GM12891 (cell line): ENCODE data around the gene IFRD2.
"Not testable (repeated sequence)": the region's sequence is repeated elsewhere in the genome, so short reads cannot be mapped to it uniquely, and the experiment has no call there.

Source experiments
- DNase-seq: peaks from one replicate; pipeline ENCODE4 v3.0.0; 2011; ENCODE audit warnings: low spot score; ENCODE audit not compliant: insufficient read length
- FAIRE-seq: peaks from 2 replicates; lab custom pipeline; 2011; peaks lifted over from hg19 to GRCh38; lab: Jason Lieb, UNC
- PAX5 ChIP-seq: IDR thresholded peaks from 2 replicates; pipeline ENCODE4 v1.6.1; 2011; ENCODE audit warnings: low read length, moderate library complexity, mild to moderate bottlenecking; ENCODE audit not compliant: insufficient read depth, severe bottlenecking
- POLR2A ChIP-seq: IDR thresholded peaks from 2 replicates; pipeline ENCODE4 v1.6.1; 2011; ENCODE audit warnings: low read depth, low read length, control low read depth
- POLR2AphosphoS5 ChIP-seq: IDR thresholded peaks from 2 replicates; pipeline ENCODE4 v1.6.1; 2011; ENCODE audit warnings: low read depth, low read length, control low read depth
- POU2F2 ChIP-seq: IDR thresholded peaks from 2 replicates; pipeline ENCODE4 v1.6.1; 2011; ENCODE audit warnings: low read depth, mild to moderate bottlenecking, control low read depth, low read length, moderate library complexity
- SPI1 ChIP-seq: IDR thresholded peaks from 2 replicates; pipeline ENCODE4 v1.6.1; 2011; ENCODE audit warnings: low read depth, low read length, control low read depth
- TAF1 ChIP-seq: IDR thresholded peaks from 2 replicates; pipeline ENCODE4 v1.6.1; 2011; ENCODE audit warnings: low read depth, low read length, control low read depth

Gene IFRD2

DNA sequence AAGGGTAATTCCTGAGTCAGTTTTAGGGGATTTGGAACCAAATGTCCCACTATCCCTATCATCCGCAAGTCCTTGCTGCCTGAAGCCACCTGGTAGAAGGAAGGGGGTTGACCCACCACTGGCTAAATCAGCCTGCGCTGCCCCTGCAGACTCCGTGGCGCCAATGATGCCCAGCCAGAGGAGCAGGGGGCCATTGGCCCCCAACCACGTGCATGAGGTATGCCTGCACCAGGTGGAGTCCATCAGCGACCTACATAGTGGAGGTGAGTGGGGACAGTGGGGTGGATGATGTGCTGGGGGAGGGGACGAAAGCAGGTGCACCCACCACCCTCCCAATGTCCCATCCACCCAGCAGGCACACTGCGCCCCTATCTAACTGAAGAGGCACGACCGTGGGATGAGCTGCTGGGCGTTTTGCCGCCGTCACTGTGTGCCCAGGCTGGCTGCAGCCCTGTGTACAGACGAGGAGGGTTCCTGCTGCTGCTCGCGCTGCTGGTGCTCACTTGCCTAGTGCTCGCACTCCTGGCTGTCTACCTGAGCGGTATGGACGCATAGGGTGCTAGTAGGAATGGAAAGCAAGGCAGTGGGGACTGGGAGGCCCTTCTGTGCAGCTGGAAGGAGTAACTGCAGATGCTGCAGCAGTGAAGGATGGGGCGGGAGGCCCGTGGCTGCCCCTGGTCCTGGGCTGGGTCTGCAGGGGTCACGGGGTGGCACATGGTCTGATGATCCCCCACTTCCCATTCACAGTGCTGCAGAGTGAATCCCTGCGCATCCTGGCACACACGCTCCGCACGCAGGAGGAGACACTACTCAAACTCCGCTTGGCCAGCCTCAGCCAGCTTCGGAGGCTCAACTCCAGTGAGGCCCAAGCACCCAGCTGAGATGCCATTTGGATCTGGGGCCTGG lies 5.7 kb downstream of the IFRD2 start:
- FAIRE-seq (no peak), DNase-seq (no peak)
- TF ChIP-seq POLR2A (no peak), POLR2AphosphoS5 (peak; percentile 60), TAF1 (no peak), POU2F2 (no peak)

DNA sequence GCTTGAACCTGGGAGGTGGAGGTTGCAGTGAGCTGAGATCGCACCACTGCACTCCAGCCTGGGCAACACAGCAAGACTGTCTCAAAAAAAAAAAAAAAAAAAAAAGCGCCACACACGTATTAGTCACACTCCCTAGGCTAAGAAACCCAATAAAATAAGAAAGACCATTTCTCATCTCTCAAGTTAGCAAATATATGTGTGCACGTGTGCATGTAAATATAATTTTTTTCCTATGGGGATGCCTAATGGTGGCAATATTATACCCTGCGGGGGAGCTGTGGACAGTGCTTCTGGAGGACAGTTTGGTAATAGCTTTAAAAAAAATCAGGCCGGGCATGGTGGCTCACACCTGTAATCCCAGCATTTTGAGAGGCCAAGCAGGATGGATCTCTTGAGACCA lies 8.1 kb downstream of the IFRD2 start:
- DNase-seq, FAIRE-seq: not testable (repeated sequence)

DNA sequence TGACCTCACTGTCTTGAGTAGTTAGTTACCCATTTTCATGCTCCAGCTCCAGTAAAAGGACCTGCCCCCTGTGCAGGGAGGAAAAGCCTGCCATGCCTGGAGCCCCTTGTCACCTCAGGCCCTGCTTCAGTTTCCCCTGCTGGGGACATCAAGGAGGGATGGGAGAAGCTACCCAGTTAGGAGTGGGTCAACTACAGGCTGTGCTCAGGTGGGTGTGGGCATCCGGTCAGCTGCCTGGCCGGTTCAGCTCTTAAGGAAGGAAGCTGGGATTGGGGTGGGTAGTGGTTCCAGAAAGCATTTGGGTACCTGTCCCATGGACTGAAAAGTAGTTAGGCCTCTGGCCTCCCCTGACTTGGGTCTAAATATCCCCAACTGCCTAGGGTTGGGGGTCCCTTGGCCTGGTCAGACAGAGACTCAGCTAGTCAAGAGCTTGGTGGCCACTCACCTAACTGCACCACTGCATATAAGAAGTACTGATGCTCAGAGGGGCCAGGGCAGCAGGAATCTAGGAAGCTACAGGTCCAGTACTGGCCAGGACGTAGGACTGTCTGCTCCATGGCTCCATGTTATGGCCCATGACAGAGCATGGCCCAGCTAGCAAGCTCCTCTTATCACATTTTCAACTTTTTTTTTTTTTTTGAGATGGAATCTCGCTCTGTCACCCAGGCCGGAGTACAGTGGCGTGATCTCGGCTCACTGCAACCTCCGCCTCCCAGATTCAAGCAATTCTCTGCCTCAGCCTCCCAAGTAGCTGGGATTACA lies 12.8 kb downstream of the IFRD2 start:
- FAIRE-seq (no peak), DNase-seq (no peak)
- TF ChIP-seq POLR2AphosphoS5 = no peak

DNA sequence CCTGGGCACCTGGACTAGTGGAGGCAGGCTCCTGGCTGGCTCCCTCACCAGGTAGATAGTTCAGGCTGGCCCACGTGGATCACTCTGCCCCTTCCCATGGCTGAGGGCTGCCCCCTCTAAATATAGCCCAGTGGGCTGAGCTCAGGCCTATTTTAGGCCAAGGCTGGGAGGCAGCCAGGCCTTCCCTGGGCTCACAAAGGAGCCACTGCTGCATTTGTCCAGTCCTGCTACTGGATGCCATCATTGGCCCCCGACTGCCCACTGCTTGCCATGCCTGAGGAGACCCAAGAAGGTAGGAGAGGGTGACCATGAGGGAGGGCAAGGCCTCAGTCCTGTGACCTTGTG lies 13.4 kb downstream of the IFRD2 start, which contains the start of gene LSMEM2:
Gene LSMEM2 (plus strand): TSS at position 208 of the 345 bp plus-strand sequence. CDS start 27 bp downstream, at position 235.
- DNase-seq (no peak), FAIRE-seq (no peak)
- TF ChIP-seq TAF1 (no peak), SPI1 (no peak), PAX5 (no peak)

DNA sequence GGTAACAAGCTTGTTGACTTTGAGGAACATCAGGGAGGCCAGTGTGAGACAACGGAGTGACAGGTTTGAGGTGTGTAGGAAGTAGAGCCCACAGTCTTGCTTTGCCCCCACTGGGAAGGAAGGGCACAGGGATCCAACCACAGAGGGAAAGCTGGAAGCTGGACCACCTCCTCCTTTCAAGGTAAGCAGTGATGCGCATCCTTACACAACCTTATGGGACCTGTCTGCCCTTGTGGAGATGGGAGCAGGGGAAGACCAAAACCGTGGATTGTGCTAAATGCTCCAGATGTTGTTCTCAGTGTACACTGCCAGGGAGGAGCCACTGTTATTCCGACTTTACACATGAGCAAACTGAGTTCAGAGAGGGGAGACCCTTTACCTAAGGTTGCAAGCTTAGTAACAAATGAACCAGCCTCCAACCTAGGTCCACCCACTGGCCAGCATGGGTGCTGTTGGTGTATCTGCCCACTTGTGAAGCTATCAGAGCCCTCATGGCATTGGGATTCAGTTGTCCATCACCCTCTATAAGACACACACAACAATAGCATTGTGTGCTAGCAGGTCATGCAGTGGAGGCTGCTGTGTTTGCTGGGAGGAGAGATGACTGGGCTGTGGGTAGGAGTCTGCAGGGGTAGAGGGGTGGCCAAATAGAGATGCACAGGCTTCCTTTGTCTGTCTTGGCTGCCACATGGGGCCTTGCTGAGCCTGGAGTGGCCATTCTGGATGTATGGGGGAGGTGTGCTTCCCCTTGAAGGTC lies 13.9 kb downstream of the IFRD2 start:
- DNase-seq (no peak), FAIRE-seq (no peak)
- no peak for TF ChIP-seq TAF1

DNA sequence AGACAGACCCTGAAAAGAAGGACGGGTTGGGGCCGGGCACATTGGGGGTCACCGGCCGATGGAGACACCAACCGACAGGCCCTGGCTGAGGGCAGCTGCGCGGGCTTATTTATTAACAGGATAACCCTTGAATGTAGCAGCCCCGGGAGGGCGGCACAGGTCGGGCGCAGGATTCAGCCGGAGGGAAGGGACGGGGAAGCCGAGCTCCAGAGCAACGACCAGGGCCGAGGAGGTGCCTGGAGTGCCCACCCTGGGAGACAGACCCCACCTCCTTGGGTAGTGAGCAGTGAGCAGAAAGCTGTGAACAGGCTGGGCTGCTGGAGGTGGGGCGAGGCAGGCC lies 15.5 kb downstream of the IFRD2 start:
- TF ChIP-seq PAX5 (no peak), TAF1 (no peak), POLR2A (no peak), POLR2AphosphoS5 (no peak), POU2F2 (no peak), SPI1 (no peak)
- no peak for DNase-seq
- no peak for FAIRE-seq

DNA sequence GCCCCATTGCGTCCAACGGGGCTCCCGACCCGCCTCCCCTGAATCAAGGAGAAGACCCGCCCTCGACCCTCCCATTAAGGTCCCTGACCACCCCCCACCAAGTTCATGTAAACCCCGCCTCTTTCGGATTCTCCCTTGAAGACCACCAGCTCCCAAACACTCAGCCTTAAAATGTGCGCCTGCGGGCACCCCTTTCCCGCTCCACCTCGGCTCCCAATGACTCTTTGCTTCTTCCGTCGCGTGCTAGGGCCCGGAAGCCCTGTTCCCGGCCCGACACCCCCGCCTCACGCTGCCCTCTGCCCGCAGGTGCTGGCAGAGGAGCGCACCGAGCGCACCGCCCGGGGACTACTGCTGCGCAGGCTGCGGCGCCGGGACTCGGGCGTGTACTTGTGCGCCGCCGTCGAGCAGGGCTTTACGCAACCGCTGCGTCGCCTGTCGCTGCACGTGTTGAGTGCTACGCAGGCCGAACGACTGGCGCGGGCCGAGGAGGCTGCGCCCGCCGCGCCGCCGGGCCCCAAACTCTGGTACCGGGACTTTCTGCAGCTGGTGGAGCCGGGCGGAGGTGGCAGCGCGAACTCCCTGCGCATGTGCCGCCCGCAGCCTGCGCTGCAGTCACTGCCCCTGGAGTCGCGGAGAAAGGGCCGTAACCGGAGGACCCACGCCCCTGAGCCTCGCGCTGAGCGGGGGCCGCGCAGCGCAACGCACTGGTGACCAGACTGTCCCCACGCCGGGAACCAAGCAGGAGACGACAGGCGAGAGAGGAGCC lies 16.1 kb downstream of the IFRD2 start:
- no peak for TF ChIP-seq SPI1
- TF ChIP-seq POU2F2 = no peak
- no peak for TF ChIP-seq TAF1
- no peak for TF ChIP-seq PAX5
- no peak for TF ChIP-seq POLR2A
- no peak for TF ChIP-seq POLR2AphosphoS5
- DNase-seq = no peak
- FAIRE-seq = no peak

DNA sequence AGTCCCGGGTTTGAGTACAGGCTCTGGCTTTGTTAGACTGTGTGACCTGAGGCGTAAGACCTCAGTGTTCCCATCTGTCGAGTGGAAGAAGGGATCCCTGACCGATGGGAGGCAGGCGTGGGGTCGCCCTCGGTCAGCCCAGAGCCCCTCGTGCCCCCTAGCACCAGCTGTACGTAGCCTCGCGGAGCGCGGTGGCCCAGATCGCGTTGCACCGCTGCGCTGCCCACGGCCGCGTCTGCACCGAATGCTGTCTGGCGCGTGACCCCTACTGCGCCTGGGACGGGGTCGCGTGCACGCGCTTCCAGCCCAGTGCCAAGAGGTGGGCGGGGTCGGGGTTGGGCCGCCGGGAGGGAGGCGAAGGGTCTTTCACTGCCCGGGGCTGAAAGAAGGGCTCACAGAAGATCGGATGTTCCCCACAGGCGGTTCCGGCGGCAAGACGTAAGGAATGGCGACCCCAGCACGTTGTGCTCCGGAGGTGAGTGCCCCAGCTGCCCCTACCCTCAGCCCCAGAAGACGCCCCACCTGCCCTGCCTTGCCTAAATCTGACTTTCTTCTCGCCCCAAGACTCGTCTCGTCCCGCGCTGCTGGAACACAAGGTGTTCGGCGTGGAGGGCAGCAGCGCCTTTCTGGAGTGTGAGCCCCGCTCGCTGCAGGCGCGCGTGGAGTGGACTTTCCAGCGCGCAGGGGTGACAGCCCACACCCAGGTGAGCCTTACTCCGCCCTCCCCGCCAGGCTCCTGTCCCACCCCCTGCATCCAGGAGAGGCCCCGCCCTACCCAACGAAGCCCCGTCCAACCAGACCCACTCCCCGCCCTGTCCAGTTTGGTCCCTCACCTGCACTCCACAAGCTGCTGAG lies 16.9 kb downstream of the IFRD2 start:
- no peak for TF ChIP-seq PAX5
- no peak for TF ChIP-seq POLR2A
- no peak for TF ChIP-seq TAF1
- no peak for TF ChIP-seq SPI1
- TF ChIP-seq POLR2AphosphoS5 = no peak
- TF ChIP-seq POU2F2 = no peak
- no peak for FAIRE-seq
- no peak for DNase-seq

DNA sequence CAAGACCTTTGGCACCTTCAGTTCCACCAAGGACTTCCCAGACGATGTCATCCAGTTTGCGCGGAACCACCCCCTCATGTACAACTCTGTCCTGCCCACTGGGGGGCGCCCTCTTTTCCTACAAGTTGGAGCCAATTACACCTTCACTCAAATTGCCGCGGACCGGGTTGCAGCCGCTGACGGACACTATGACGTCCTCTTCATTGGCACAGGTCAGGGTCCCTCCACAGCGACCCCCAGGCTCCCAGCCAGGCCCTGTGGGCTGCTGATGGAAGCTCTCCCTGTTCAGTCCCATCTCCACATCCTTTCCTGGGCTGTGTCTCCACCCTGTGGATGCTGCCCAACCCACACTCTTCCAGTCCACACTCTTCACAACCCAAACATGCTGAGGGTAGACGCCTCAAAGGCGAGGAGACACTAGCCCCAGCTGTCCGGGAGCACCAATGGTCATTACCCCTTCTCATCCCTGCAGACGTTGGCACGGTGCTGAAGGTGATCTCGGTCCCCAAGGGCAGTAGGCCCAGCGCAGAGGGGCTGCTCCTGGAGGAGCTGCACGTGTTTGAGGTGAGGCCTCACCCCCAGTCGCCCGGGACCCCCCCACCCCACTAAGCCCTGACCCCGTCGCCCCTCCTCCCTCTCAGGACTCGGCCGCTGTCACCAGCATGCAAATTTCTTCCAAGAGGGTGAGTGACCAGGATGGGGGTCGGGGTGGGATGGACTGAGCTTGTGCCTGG lies 17.7 kb downstream of the IFRD2 start:
- DNase-seq (peak; percentile 71), FAIRE-seq (peak; percentile 85)
- TF ChIP-seq SPI1 = no peak
- no peak for TF ChIP-seq PAX5
- TF ChIP-seq TAF1 = no peak
- no peak for TF ChIP-seq POLR2AphosphoS5
